Measurements from ENCODE around the gene LMAN2L.

The LMAN2L gene

GRCh38 chr2:96703021-96703751, 36.7 kb downstream of the LMAN2L start:
- DNase-seq: no peak

GRCh38 chr2:96702098-96702785, 37.6 kb downstream of the LMAN2L start:
- no peak for DNase-seq

- no peak for DNase-seq
Measured at GRCh38 chr2:96701636-96702035, 38.2 kb downstream of the LMAN2L start.

GRCh38 chr2:96700086-96700485, 39.8 kb downstream of the LMAN2L start:
- no peak for DNase-seq

GRCh38 chr2:96699621-96700020, 40.2 kb downstream of the LMAN2L start:
- no peak for DNase-seq

- DNase-seq: no peak
Measured at GRCh38 chr2:96699021-96699420, 40.8 kb downstream of the LMAN2L start.

GRCh38 chr2:96698221-96698861, 41.5 kb downstream of the LMAN2L start:
- no peak for DNase-seq

GRCh38 chr2:96697476-96697875, 42.4 kb downstream of the LMAN2L start:
- no peak for DNase-seq

- DNase-seq: no peak
Measured at GRCh38 chr2:96695602-96696001, 44.3 kb downstream of the LMAN2L start.

- no peak for DNase-seq
Measured at GRCh38 chr2:96694816-96695455, 44.9 kb downstream of the LMAN2L start.

GRCh38 chr2:96694279-96694678, 45.6 kb downstream of the LMAN2L start:
- no peak for DNase-seq

GRCh38 chr2:96693286-96694200, 46.3 kb downstream of the LMAN2L start:
- no peak for DNase-seq

GRCh38 chr2:96692094-96692971, 47.5 kb downstream of the LMAN2L start:
- no peak for DNase-seq

GRCh38 chr2:96691022-96691612, 48.7 kb downstream of the LMAN2L start:
- no peak for DNase-seq

GRCh38 chr2:96690306-96691021, 49.4 kb downstream of the LMAN2L start:
- DNase-seq: no peak

GRCh38 chr2:96689431-96689991, 50.4 kb downstream of the LMAN2L start:
- DNase-seq: no peak

- no peak for DNase-seq
Measured at GRCh38 chr2:96688649-96689430, 51.0 kb downstream of the LMAN2L start.

GRCh38 chr2:96687711-96688640, 51.9 kb downstream of the LMAN2L start:
- no peak for DNase-seq
